Measurements from ENCODE around the gene LRRC17.

- no peak for TF ChIP-seq CTCF (conservative IDR thresholded peaks at IDR 0.05)
- no peak for TF ChIP-seq ZFX (IDR thresholded peaks at IDR 0.05)
Measured at GRCh38 chr7:102988631-102989560, 76.1 kb downstream of the LRRC17 start.
